Activated CD4-positive, alpha-beta T cell treated with anti-CD3 and anti-CD28 coated beads for 4 hours (primary cell): ENCODE data around the gene DNAJC13.
"Not testable (repeated sequence)": the region's sequence is repeated elsewhere in the genome, so short reads cannot be mapped to it uniquely, and the experiment has no call there.

Experiments
- DNase-seq, 2 donors: peaks; one replicate each; pipeline ENCODE4 v3.0.0-alpha.2; 2020

Gene DNAJC13

GRCh38 chr3:132416807-132417694 lies at the start of gene DNAJC13:
DNAJC13 (plus strand) TSS chr3:132417502; CDS start chr3:132434551, 17,049 bp downstream.
- peak; percentile 89 to 93 for DNase-seq

GRCh38 chr3:132368515-132368914 lies 48.8 kb upstream of the DNAJC13 start:
- no peak for DNase-seq

DNA sequence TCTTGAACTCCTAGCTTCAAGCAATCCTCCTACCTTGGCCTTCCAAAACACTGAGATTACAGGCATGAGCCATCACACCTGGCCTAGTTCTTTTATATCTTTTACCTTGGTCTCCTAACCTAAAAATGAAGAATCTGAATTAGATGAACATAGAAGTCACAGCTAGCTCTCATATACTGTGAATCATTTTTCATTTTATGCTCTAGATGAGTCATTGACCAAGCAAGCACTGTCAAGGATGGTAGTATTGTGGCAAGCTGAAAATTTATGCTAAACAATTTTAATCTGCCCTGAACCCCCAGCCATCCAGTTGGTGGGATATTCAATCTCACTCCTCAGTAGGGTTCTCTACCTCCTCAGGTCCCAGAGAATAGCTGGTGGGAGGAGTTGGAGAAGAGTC lies 48.3 kb upstream of the DNAJC13 start:
- DNase-seq: no peak

GRCh38 chr3:132376945-132377354 lies 40.4 kb upstream of the DNAJC13 start:
- not testable (repeated sequence) for DNase-seq

DNA sequence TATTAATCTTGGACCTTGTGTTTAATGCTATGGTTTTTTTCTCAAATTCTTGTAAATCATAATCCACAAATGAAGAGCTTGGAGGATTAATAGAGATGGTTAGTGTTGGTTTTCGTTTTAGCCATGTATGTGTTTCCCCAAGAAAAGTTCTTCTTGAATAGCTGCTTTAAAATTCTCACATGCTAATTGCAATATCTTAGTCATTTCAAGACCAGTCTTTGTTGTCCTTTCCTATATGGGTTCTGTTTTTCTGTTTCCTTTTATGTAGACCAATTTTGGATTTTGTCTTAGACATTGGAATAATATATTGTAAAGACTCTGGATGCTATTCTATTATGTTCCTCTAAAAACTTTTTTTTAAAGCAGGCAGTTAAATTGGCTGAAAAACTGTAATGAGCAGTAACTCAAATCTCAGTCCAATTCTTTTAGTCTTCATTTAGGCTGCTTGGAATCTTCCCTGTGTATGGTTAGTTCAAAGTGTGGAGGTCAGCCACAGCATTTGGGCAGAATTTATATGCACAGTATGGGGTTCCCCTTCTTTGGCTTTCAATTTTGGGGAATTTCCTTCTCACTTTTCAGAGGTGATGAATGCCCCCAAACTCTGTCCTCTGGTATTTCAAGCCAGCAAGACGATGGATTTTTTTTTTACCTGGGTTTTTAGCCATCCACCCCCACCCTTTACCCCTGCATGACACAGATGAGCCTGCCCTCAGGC lies 39.1 kb upstream of the DNAJC13 start:
- DNase-seq: no peak

DNA sequence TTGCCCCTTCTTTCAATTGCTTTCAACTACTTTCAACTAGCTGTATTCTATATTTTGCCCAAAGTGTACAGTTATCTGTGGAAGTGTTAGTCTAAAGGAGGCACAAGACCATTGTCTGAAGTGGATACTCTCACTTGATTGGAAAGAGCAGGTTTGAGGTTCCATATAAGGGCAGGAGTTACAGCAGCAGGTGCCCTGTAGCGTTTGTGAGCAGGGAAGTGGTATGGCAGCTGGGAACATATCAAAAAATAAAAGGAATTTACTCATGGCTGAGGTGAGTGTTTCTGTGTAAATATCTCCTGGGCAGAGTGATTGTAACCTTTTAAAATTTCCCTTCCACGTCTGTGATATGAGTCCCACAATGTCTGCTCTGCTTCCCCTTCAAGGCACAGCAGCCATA lies 38.5 kb upstream of the DNAJC13 start:
- no peak for DNase-seq

- DNase-seq: no peak
Observed at GRCh38 chr3:132380920-132381319, 36.4 kb upstream of the DNAJC13 start.

DNA sequence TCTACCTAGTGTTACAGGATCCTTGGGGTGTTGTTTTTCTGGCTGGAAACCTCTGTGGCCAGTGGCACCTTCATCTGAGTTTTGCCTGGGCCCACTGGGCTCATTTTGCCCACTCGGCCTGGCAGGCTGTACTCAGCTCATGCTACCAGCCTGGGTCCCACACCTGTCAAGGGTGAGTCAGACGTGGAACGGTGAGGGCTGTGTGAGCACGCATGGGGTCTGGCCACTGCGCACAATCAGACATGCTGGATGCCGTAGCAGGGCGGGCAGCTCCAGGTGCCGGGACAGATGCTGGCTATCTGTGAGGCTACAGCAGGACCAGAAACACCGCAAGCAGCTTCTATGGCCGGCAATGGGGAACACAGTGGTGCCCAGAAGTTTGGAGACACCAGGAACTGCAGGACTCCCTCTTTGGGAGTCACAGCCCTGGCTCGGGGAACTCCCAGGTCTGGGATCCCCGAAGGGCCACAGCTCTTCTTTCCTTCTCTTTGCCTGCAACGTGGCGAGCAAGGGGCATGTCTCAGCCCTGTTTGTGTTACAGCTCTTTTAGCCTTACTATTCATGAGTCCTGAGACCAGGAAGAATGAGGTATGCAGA lies 35.9 kb upstream of the DNAJC13 start:
- DNase-seq: no peak

DNA sequence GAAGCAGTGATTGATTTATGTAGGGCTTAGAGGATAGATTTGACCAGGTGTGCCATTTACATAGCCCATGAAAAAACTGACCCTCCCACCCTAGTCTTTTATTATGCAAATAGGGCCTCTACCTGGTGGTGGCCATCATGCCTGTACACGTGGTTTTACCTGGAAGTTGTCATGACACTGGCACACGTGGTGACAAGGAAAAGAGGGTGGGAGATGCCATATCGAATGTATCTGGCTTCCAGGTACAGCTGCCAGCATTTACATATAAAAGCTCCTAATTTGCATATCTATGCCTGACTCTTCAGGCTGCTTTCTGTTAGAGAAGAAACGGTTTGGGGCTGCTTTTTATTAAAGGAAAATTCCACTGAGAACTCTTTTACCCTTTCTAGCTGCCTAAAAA lies 35.0 kb upstream of the DNAJC13 start:
- no peak for DNase-seq

GRCh38 chr3:132382688-132383194 lies 34.6 kb upstream of the DNAJC13 start:
- no peak for DNase-seq

DNA sequence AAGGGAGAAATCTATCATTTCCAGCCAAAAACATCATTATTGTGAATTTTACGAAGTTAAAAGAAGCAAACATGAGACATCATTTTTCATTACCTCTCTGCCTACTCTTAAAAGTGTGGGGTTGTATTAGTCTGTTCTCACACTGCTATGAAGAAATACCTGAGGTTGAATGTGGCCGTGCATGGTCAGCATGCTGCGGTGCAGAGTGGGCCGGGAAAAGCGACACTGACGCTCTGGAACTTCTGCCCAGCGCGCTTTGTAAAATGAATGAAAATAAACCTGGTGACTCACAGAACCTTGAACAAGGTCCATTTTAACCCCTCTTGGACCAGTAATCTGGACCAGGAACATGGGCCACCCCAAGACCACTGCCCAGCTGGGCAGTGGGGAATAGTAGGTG lies 31.0 kb upstream of the DNAJC13 start:
- DNase-seq: no peak

DNA sequence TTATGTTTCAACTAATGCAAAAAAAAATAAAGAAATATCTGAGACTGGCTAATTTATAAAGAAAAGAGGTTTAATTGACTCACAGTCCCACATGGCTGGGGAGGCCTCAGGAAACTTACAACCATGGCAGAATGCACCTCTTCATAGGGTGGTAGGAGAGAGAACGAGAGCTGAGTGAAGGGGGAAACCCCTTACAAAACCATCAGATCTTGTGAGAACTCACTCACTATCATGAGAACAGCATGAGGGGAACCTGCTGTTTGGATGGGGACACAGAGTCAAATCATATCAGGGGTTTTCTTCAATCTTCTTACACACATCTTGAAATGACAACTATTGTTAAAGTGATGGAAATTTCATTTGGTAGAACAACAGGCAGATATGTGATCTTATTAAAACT lies 24.6 kb upstream of the DNAJC13 start:
- DNase-seq: not testable (repeated sequence)

DNA sequence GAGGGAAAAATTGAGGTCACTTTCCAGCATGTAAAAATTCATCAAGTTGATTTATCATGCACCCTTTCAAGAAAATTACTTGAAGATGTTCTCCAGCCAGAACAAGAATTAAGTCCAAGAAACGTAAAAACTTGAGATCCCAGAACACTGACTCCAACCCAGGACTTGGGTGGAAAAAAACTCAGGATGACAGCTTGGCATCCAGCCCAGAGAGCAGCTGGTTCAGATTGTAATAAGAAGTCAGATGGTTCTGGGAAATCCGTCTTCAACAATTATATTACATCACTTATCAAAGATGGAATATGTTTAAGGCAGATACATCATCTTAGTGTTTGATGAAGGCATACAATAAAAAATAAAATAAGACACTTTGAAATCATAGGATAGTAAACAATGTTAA lies 23.0 kb upstream of the DNAJC13 start:
- no peak for DNase-seq

DNA sequence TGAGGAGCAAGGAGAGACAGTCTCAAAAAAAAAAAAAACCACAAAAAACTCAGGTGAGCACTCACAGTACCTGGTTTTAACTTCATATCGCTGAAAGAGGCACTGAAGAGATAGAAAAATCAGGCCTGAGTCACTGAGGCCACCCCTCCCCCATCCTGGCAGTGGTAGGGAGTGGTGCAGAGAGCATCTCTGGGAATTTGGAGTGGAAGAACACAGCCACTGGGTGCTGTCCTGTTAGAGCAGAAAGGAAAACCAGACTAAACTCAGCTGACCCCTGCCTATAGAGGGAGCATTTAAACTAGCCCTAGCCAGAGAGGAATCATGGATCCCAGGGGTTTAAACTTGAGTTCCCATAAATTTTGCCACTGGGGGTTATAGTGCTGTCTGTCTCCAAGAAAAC lies 22.2 kb upstream of the DNAJC13 start:
- DNase-seq: no peak

- no peak for DNase-seq
Observed at GRCh38 chr3:132396255-132396654, 21.0 kb upstream of the DNAJC13 start.

DNA sequence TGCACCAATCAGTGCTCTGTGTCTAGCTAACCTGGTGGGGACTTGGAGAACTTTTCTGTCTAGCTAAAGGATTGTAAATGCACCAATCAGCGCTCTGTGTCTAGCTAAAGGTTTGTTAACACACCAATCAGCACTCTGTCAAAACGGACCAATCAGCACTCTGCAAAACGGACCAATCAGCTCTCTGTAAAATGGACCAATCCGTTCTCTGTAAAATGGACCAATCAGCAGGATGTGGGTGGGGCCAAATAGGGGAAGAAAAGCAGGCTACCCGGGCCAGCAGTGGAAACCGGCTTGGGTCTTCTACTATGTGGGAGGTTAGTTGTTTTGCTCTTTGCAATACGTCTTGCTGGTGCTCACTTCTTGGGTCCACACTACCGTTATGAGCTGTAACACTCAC lies 20.5 kb upstream of the DNAJC13 start:
- DNase-seq: not testable (repeated sequence)

GRCh38 chr3:132399054-132399929 lies 18.0 kb upstream of the DNAJC13 start:
- no peak for DNase-seq

DNA sequence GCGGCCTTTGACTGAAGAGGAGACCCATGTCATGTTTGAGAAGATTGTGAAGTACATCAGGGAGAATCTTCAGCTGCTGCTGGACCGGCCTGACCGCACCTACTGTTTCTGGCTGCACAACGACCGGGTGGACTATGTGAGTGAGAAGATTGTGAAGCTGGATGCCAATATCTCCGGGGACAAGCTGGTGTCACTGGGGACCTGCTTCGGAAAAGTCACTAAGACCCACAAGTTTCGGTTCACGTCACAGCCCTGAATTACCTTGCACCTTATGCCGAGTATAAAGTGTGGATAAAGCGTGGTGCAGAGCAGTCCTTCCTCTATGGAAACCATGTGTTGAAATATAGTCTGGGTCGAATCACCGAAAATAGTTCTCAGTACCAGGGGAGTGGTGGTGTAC lies 16.0 kb upstream of the DNAJC13 start:
- no peak for DNase-seq

GRCh38 chr3:132404276-132404675 lies 13.0 kb upstream of the DNAJC13 start:
- DNase-seq: no peak

DNA sequence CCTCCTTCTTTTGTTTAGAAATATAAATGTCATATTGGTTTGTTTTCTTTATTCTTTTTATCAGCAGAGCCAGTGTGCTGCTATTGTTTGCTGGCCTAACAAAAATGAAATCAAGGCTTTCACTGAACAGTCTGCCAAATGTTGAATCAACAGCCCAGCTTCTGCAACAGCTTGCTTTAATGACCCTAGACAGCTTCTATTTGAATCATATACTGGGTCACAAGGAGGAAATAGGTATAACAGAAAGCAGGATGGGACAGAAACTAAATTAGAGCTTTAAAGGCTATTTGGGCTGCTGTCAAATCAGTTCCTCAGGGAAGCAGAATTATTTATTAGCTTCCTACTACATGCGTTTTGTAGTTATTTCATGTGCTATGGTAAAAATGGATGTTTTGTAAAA lies 12.1 kb upstream of the DNAJC13 start:
- no peak for DNase-seq

GRCh38 chr3:132405609-132406299 lies 11.5 kb upstream of the DNAJC13 start:
- no peak for DNase-seq

- no peak for DNase-seq
Observed at GRCh38 chr3:132406587-132406986, 10.7 kb upstream of the DNAJC13 start.
